Measurements from ENCODE around the gene KCNH2.

The KCNH2 gene

DNA sequence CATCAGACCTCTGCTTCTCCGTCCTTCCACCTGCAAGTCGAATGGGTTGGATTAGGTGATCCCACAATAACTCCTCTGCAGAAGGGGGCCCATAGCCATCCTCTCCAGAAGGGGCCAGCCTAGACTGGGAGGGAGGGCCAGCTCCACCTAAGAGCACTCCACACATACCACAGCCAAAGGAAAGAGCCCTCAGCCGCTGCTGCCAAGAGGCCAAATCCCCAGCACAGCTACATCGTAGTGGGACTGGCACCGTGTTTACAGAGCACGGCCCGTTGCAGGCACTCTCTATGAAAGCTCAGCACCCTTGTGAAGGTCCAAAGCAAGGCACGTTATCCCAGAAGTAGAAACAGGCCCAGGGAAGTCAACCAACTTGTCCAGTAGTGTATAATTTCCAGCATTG, 5.4 kb downstream of the KCNH2 start:
- no peak for DNase-seq

DNA sequence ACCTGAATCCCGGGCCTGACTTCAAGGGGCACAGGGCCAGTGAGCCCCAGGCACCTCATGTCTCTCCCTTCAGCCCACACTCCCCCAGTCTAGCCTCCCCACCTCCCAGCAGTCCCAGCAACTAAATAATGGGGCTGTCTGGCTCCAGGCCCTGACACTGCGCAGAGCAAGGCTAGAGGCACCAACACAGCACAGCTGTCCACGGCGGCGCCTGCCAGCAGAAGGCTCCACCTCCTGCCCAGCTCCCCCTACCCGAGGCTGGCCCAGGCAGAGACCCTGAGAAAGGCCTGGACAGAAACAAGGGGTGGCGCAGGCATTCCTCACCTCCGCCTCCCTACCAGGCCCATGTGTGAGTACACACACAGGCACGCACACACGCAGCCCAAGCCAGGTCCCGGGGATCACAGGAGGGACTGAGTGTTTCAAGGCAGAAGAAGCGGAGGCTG, 6.1 kb downstream of the KCNH2 start:
- no peak for DNase-seq

- DNase-seq: no peak
Observed at GRCh38 chr7:150971242-150972022, 6.7 kb downstream of the KCNH2 start.

DNA sequence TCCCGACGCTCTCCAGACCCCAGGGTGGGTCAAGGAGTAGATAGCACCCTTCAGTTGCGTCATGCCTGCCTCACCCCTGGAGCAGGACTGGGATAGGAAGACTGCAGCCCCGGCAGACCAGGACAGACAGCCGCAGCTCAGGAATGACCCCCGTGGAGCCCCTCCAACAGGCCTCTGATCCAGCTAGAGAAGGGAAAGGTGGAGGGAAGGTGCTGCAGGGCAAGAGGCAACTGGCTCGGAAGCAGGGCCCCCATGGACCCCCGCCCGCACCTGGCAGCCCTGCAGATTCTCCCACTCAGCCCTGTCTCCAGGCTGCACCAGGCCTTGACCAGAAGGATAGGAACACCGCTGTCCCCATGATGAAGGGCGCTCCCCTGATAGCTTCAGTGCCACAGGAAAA, 7.7 kb downstream of the KCNH2 start:
- DNase-seq: no peak

DNA sequence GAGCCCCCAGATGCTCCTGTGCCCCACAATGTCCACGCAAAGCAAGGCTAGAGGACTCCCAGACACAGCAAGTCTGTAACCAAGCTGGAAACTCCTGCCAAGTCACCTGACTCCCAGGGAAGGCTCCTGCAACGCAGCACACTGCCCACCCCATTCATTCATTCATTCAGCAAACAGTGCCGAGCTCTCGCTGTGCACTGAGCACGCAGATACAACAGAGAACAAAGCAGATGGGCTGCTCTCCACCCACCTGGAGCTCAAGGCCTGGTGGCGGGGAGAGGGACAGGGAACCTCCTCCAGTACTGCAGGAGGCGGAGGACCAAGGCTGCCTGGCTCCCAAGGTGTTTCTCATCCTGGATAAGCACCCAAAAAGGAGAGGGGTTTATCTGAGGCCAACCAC, 8.6 kb downstream of the KCNH2 start:
- DNase-seq: no peak

DNA sequence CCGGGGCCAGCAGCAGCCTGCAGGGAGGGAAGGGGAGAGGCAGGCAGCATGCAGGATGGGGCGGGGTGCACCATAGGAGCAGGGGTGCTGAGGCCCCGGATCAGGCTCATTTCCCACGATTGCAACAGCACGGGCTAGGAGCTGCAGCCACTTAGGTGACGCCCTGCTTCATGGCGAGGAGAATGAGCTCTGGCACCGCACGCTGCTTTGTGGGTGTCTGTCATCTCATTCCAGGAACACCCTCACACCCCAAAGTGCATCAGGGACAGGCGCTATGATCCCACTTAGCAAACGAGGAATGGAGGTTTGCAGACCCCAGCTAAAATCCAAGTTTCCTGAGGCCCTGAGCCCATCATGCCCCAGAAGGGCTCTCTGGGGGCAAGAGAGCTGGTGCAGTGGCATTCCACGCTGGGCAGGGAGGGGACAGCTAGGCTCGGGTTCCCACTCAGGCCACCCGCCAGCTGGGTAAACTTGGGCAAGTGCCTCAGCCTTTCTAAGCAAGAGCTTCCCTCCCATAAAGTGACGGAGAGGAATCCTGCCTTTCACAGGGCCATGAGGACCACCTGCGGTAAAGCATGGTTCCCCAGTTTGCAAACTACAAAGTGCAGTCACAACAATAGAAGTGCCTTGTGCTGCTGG, 9.3 kb downstream of the KCNH2 start:
- no peak for DNase-seq

- DNase-seq: no peak
Observed at GRCh38 chr7:150968056-150968733, 9.9 kb downstream of the KCNH2 start.

- DNase-seq: no peak
Observed at GRCh38 chr7:150967349-150967748, 10.8 kb downstream of the KCNH2 start.

DNA sequence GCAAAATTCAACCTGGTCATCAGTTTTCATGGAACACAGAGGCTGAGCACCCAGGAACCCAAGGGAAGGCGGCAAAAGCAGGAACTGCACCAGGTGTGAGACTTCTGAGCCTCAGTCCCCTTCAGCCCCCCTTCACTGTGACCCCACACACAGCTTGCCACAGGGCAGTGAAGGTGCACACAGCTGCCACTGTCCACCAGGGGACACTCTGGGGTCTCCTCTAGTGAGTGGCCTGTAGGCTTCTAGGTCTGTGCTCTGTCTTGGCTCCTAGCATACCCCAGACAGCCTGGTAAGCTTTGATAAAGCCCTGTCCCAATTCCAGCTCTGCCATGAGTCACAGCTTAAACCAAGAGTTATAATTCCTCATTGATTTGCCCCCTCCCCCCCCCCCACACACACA, 12.1 kb downstream of the KCNH2 start:
- DNase-seq: no peak

- no peak for DNase-seq
Observed at GRCh38 chr7:150965273-150965830, 12.8 kb downstream of the KCNH2 start.

DNA sequence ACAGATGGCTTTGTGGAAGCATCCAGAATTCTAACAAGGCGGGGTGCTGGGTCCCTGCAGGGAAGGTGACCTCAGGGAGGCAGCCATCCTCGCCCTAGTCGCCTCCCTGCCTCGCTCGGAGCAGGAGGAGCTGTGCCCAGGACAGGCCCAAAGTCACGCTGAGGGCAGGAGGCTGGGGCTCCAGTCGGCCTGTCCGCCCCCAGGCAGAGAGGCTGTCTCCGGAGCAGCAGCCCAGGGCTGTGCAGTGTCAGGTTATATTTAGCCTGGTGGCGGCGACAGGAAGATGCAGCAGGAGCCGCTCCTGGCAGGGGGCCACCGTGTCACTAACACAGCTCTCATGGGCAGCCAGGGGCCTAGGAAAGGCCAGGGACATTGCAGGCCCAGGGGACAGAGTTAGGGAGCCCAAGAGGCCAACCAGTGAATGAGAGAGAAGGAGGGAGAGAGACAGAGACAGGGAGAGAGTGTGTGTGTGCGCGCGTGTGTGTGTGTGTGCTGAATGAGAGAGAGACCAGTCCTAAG, 13.5 kb downstream of the KCNH2 start:
- no peak for DNase-seq

- no peak for DNase-seq
Observed at GRCh38 chr7:150963707-150964559, 14.2 kb downstream of the KCNH2 start.

- DNase-seq: no peak
Observed at GRCh38 chr7:150962553-150963399, 15.3 kb downstream of the KCNH2 start.

DNA sequence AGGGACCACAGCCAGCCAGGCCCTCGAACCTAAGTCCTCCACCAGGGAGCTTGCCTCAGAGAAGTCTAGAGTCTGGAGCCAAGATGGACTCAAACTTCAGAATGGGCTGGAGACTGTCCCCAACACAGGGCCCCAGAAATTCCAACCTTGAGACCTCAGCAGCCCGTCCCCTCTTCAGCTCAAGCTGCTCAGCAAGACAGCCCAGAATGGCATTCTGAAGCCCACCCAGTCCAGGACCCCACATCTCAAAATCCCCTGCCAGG, 15.9 kb downstream of the KCNH2 start:
- DNase-seq: no peak

- DNase-seq: no peak
Observed at GRCh38 chr7:150961510-150962289, 16.4 kb downstream of the KCNH2 start.

- no peak for DNase-seq
Observed at GRCh38 chr7:150959739-150960734, 18.1 kb downstream of the KCNH2 start.

GRCh38 chr7:150959081-150959480, 19.0 kb downstream of the KCNH2 start:
- DNase-seq: no peak

- no peak for DNase-seq
Observed at GRCh38 chr7:150958597-150958996, 19.5 kb downstream of the KCNH2 start.

DNA sequence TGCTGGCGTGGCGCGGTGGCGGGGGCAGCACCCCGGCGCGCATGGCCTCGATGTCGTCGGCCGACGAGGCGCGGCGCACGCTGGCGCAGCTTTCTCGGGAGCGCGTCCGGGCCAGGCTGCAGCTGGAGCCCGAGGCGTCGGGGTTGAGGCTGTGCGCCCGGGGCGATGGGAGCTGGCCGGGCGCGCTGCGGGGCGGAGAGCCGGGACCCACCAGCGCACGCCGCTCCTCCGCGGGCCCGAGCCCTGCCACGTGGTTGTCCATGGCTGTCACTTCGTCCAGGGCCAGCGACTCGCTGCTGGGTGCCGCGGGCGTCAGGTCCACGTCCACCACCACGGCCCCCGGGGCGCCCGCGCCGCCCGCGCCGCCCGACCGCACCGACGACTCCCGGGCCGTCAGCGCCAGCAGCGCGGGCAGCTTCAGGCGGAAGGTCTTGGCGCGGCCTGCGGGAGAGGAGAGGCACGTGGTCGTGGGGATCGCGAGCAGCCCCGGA, 20.0 kb downstream of the KCNH2 start:
- DNase-seq: no peak
